HG03025 (cell line): ENCODE data around the gene PNMA1.

Source experiments
- ATAC-seq: cut with Tn5 transposase; IDR thresholded peaks from one replicate; pipeline ENCODE4 v1.9.1; 2021; ENCODE audit warnings: mild to moderate bottlenecking, moderate library complexity; ENCODE audit not compliant: unreplicated experiment, low FRiP score

The PNMA1 gene

GRCh38 chr14:73680821-73681220 lies 33.4 kb downstream of the PNMA1 start:
- no peak for ATAC-seq

GRCh38 chr14:73678698-73679097 lies 35.5 kb downstream of the PNMA1 start:
- no peak for ATAC-seq

GRCh38 chr14:73674986-73675385 lies 39.2 kb downstream of the PNMA1 start:
- ATAC-seq = no peak

- no peak for ATAC-seq
Observed at GRCh38 chr14:73667854-73668253, 46.3 kb downstream of the PNMA1 start.

- no peak for ATAC-seq
Observed at GRCh38 chr14:73666583-73666982, 47.6 kb downstream of the PNMA1 start.

- ATAC-seq = no peak
Observed at GRCh38 chr14:73665130-73665529, 49.1 kb downstream of the PNMA1 start.

DNA sequence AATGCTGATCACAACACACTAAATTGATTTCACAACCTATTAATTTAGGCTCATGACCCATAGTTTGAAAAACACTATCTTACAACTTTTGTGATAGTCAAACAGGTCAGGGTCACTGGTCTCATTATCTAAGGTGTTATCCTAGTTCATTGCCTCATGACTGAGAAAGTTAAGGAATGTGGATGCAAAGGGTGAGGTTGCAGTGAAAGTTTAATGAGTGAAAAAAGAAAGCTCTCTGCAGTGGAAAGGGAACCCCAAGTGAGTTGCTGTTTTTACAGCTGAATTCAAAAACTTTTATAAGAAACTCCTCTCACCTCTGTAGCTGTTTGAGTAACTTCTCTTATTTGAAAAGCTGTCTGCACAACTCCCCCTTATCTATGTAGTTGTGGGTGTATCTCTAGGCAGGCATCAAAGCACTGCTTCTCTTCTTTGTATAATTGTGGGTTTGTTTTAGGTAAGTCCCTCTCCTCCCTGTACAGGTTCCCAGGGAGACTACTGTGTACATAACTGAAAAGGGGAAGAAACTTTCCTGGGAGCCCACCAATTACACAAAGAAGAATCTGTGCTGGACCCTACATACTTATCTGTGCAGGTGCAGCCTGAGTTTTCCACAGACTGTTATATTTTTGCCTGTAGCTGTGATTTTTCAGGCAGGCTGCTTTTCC lies 50.5 kb downstream of the PNMA1 start:
- ATAC-seq = no peak

DNA sequence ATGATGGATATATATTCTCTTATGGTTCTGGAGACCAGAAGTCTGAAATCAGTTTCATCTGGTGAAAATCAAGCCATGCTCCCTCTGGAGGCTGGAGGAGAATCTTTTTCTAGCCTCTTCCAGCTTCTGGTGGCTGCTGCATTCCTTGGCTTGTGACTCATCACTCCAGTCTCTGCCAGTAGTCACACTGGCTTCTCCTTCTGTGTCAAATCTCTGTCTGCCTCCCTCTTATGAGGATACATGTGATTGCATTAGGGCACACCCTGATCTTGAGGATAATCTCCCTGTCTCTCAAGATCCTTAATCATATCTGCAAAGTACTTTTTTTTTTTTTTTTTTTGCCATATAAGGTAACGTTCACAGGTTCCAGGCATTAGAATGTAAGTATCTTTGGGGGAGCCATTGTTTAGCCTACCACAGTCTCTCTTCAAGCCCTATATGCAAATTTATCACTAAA lies 51.7 kb downstream of the PNMA1 start:
- no peak for ATAC-seq

DNA sequence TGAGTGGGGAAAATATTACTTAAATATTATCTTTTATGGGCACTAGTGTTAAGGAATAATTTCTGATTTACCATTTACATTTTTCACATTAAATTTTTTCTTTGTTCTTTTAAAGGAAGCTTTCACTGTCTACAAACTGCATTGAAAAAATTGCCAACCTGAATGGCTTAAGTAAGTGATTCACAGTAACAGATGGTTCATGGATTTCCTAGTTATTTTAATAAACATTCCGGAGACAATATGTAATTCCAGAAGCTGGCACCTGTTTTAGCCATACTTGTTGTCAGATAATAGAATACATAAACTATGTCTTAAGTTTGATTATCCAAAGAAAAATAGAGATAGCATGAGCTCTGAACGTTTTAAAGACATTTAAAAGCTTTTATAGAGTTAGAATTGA lies 52.3 kb downstream of the PNMA1 start:
- ATAC-seq = no peak
